Subcutaneous adipose tissue (tissue), 4 donors: Measurements from ENCODE around the gene PRKCB. TPM values are rescaled to one million over a fixed set of nuclear protein-coding genes. Genes with fewer than 3 reads are reported as not detected.

Experiments
- CTCF ChIP-seq: fragments of 450-650 bp; IDR thresholded peaks from one replicate; pipeline ENCODE4 v1.5.1; 2016; ENCODE audit warnings: low read depth, mild to moderate bottlenecking, control low read depth, antibody characterized with exemption, moderate library complexity
- total RNA-seq, 4 donors: library from RNA; depleted of rRNA; stranded (reverse); fragments of >200 nt; gene quantifications; one replicate each; pipeline ENCODE4 v1.1.0, GENCODE V29; 2016

The PRKCB gene
- total RNA-seq, 4 donors from 2014 or later = 3.4 to 16.5 (median 5.7) TPM

GRCh38 chr16:23866621-23867020 is 30.8 kb downstream of the PRKCB start:
- TF ChIP-seq CTCF = no peak

GRCh38 chr16:23867566-23867965 is 31.8 kb downstream of the PRKCB start:
- TF ChIP-seq CTCF = no peak

GRCh38 chr16:23868136-23868535 is 32.4 kb downstream of the PRKCB start:
- no peak for TF ChIP-seq CTCF

- TF ChIP-seq CTCF = no peak
These were observed 33.3 kb downstream of the PRKCB start for GRCh38 chr16:23869052-23869451.

GRCh38 chr16:23871924-23872323 is 36.1 kb downstream of the PRKCB start:
- TF ChIP-seq CTCF = no peak

GRCh38 chr16:23874613-23875294 is 39.0 kb downstream of the PRKCB start:
- TF ChIP-seq CTCF = no peak

GRCh38 chr16:23876256-23876896 is 40.6 kb downstream of the PRKCB start:
- TF ChIP-seq CTCF = no peak
